ENCODE data around the gene RAB5IF.
"Not testable (repeated sequence)": the region's sequence is repeated elsewhere in the genome, so short reads cannot be mapped to it uniquely, and the experiment has no call there.

The RAB5IF gene

GRCh38 chr20:36587388-36588070 lies 18.1 kb upstream of the RAB5IF start:
- DNase-seq = no peak

- no peak for DNase-seq
Observed at GRCh38 chr20:36591281-36591680, 14.3 kb upstream of the RAB5IF start.

GRCh38 chr20:36591854-36592641 lies 13.5 kb upstream of the RAB5IF start:
- DNase-seq = peak; percentile 58

GRCh38 chr20:36593347-36593929 lies 12.1 kb upstream of the RAB5IF start:
- no peak for DNase-seq

- no peak for DNase-seq
Observed at GRCh38 chr20:36599912-36600345, 5.7 kb upstream of the RAB5IF start.

- no peak for DNase-seq
Observed at GRCh38 chr20:36601540-36601939, 4.0 kb upstream of the RAB5IF start.

- peak; percentile 48 for DNase-seq
Observed at GRCh38 chr20:36604952-36605398, 604 bp upstream of the RAB5IF start.

- DNase-seq = no peak
Observed at GRCh38 chr20:36606158-36607066, 833 bp downstream of the RAB5IF start.

GRCh38 chr20:36607586-36608387 lies 2.2 kb downstream of the RAB5IF start:
- no peak for DNase-seq

GRCh38 chr20:36608388-36608728 lies 2.8 kb downstream of the RAB5IF start:
- DNase-seq = not testable (repeated sequence)

- DNase-seq = no peak
Observed at GRCh38 chr20:36611625-36612024, 6.0 kb downstream of the RAB5IF start.

GRCh38 chr20:36613974-36614373 lies 8.4 kb downstream of the RAB5IF start:
- no peak for DNase-seq

GRCh38 chr20:36614781-36615557 lies 9.4 kb downstream of the RAB5IF start:
- DNase-seq = no peak

- no peak for DNase-seq
Observed at GRCh38 chr20:36620917-36621316, 15.3 kb downstream of the RAB5IF start.

GRCh38 chr20:36623444-36623843 lies 17.9 kb downstream of the RAB5IF start:
- no peak for DNase-seq

GRCh38 chr20:36624068-36624943 lies 18.7 kb downstream of the RAB5IF start:
- no peak for DNase-seq

- no peak for DNase-seq
Observed at GRCh38 chr20:36624944-36625324, 19.4 kb downstream of the RAB5IF start.

GRCh38 chr20:36628076-36628475 lies 22.5 kb downstream of the RAB5IF start:
- no peak for DNase-seq

GRCh38 chr20:36629719-36630681 lies 24.4 kb downstream of the RAB5IF start:
- peak; percentile 31 for DNase-seq

Data from activated naive CD4-positive, alpha-beta T cell treated with anti-CD3 and anti-CD28 coated beads, Interleukin-2, amount 50 U/mL, for 16 hours (primary cell).